C4-2B (cell line): ENCODE measurements around the gene GAGE13.
A peak's percentile ranks its signal among the peaks of the same experiment; 100 is the strongest.
"Not testable (repeated sequence)": the region's sequence is repeated elsewhere in the genome, so short reads cannot be mapped to it uniquely, and the experiment has no call there.

Source experiments
- H3K27ac ChIP-seq: fragments of 450-650 bp; 2 replicates; pipeline ENCODE4 v1.5.1; 2017
- ZFX ChIP-seq: fragments of 450-650 bp; IDR thresholded peaks from 2 replicates; pipeline ENCODE4 v1.6.1; 2017
- TF ChIP-seq, protein P1 (sequence below): fragments of 450-650 bp; conservative IDR thresholded peaks from 2 replicates; pipeline ENCODE4 v1.5.1; 2017; ENCODE audit warnings: mild to moderate bottlenecking

The GAGE13 gene, protein sequence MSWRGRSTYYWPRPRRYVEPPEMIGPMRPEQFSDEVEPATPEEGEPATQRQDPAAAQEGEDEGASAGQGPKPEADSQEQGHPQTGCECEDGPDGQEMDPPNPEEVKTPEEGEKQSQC

DNA sequence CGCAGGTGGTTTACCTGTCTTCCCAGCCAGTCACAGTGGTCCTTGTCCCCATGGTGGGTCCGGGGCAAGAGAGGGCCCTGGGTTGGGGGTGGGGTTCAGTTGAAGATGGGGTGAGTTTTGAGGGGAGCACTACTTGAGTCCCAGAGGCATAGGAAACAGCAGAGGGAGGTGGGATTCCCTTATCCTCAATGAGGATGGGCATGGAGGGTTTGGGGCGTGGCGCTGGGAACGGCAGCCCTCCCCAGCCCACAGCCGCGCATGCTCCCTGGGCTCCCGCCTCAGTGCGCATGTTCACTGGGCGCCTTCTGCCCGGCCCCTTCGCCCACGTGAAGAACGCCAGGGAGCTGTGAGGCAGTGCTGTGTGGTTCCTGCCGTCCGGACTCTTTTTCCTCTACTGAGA is at the start of gene GAGE13:
GAGE13 (plus strand) TSS at position 301 of the 400 bp plus-strand sequence. CDS start 1,156 bp downstream, outside the sequence.
- not testable (repeated sequence) for H3K27ac ChIP-seq

DNA sequence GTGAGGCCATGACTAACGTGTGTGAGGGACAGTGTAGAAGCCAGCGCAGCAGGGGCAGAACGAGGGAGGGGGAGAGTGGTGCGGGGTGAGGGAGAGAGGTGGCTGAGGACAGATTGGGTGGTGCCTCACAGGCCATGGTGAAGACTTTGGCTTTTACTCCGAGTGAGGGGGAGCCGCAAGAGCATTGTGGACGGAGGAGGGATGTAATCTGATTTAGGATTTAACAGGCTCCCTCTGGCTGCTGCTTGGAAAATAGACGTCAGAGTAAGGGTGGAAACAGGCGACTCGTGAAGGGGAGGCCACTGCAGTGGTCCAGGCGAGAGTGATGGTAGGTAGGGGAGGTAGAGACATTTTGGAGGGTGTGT is 48.8 kb upstream of the GAGE13 start:
- no peak for TF ChIP-seq ZFX
- TF ChIP-seq, protein P1, sequence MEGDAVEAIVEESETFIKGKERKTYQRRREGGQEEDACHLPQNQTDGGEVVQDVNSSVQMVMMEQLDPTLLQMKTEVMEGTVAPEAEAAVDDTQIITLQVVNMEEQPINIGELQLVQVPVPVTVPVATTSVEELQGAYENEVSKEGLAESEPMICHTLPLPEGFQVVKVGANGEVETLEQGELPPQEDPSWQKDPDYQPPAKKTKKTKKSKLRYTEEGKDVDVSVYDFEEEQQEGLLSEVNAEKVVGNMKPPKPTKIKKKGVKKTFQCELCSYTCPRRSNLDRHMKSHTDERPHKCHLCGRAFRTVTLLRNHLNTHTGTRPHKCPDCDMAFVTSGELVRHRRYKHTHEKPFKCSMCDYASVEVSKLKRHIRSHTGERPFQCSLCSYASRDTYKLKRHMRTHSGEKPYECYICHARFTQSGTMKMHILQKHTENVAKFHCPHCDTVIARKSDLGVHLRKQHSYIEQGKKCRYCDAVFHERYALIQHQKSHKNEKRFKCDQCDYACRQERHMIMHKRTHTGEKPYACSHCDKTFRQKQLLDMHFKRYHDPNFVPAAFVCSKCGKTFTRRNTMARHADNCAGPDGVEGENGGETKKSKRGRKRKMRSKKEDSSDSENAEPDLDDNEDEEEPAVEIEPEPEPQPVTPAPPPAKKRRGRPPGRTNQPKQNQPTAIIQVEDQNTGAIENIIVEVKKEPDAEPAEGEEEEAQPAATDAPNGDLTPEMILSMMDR = no peak
- H3K27ac ChIP-seq = no peak overlapping the region

DNA sequence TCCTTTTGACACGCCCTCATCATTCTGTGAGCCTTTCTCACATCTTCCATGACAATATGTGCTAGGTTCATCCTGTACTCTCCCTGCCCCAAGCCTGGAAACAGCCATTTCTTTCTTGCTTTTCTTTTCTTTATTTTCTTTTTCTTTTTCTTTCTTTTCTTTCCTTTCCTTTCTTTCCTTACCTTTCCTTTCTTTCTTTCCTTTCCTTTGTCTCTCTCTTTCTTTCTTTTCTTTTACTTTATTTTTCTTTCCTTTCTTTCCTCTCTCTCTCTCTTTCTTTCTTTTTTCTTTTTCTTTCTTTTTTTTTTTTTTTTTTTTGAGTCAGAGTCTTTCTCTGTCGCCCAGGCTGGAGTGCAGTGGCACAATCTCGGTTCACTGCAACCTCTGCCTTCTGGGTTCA is 47.2 kb upstream of the GAGE13 start:
- TF ChIP-seq, protein P1 = no peak
- no peak for TF ChIP-seq ZFX
- no peak overlapping the region for H3K27ac ChIP-seq

DNA sequence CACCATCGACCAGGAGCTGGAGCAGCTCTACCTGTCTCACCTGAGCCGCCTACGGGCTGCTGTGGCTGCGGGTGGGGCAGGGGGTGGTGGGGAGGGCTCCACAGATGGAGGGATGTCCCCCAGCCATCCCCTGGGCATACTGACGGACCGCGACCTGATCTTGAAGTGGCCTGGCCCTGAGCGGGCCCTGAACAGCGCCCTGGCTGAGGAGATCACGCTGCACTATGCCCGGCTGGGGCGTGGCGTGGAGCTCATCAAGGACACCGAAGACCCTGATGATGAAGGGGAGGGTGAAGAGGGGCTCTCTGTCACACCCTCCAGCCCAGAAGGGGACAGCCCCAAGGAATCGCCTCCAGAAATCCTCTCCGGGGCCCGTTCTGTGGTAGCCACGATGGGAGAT is 45.2 kb upstream of the GAGE13 start:
- no peak overlapping the region for H3K27ac ChIP-seq
- TF ChIP-seq ZFX = no peak
- TF ChIP-seq, protein P1 = no peak

DNA sequence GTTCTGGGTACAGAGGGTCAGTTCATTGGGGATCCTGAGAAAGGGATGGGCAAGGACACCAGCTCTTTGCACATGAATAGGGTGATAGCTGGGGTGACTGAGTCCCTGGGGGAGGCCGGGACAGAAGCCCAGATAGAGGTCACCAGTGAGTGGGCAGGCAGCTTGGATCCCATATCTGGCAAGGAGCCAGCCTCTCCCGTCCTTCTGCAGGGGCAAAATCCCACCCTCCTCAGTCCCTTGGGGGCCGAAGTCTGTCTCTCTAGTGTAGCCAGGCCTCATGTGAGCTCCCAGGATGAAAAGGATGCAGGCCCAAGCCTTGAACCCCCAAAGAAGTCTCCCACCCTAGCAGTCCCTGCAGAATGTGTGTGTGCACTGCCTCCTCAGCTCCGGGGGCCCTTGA is 44.8 kb upstream of the GAGE13 start:
- H3K27ac ChIP-seq = no peak overlapping the region
- TF ChIP-seq ZFX = no peak
- TF ChIP-seq, protein P1 = no peak

DNA sequence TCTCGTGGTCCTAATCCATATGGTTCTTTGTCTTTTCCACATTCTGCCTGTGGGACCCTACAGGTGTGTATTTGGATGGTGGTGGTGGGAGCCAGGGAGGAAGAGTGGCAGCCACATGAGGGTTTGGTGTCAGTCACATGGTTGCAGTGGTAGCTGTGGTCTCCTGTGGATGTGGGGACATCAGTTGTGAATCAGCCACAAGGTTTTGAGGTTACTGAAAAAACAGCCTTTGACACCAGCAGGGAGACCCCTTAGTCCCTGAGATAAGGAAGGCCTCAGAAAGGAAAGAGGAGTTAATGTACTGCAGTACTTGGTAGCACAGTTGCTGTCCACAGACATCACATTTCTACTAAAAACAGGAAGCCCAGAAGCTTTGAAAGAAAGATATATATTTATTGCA is 43.7 kb upstream of the GAGE13 start:
- no peak overlapping the region for H3K27ac ChIP-seq
- no peak for TF ChIP-seq ZFX
- TF ChIP-seq, protein P1 = no peak

DNA sequence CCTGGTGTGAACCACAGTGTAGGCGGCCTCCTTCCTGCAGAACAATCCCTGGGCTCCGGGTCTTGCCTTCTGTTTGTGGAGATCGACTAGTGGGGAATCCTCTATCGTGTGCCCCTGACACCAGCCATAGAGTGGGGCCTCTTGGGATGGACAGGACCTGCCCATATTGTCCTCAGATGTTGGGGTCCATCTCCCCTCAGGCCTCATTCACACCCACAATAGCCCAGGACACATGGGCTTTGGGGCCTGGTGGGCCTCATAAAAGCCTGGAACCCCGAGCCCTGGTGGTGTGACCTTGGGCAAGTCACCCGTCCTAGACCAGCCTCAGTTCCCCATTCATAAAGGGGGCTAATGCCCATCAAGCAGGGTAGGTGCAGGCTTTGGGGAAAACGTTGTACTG is 41.2 kb upstream of the GAGE13 start:
- no peak overlapping the region for H3K27ac ChIP-seq
- TF ChIP-seq, protein P1 = no peak
- no peak for TF ChIP-seq ZFX

DNA sequence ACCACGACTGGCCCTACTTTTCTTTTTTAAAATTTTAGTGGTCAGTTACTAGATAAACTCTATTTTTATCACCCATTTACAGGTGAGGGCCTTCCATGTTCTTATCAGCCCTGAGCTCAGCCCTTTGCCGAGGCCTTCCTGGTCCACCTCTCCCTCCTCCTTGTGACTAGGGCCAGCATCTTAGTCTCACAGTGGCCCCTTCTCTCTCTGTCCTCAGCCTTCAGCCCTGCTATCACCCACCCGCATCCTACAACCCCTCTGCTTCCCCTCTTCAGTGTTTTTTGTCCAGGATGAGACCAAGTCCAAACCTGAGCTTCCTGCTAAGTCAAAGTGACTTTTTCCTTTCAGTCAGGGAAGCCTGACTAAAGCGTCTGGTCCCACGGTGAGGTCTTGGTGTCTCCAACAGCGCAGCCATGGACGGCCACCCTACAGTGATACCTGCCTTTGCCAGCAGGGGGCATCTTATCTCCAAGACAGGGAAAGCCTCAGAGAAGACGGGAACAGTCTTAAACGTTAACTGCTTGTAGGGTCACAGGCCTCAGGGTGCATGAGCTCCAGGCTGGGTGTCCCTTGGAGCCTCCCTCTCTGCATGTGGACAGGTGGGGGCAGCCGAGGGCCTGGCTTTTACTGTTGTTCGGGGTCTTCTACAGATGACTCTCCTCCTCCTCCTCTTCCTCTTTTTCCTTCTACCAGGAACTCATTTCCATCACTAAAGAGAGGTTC is 39.6 kb upstream of the GAGE13 start:
- no peak overlapping the region for H3K27ac ChIP-seq
- no peak for TF ChIP-seq ZFX
- TF ChIP-seq, protein P1 = peak; percentile 79
